Measurements from ENCODE around the gene ABCF2.

The ABCF2 gene

GRCh38 chr7:151252561-151252835 lies 25.5 kb upstream of the ABCF2 start:
- no peak for DNase-seq

GRCh38 chr7:151251689-151252560 lies 24.9 kb upstream of the ABCF2 start:
- peak; percentile 76 for DNase-seq

- DNase-seq: no peak
Measured at GRCh38 chr7:151251328-151251688, 24.3 kb upstream of the ABCF2 start.

DNA sequence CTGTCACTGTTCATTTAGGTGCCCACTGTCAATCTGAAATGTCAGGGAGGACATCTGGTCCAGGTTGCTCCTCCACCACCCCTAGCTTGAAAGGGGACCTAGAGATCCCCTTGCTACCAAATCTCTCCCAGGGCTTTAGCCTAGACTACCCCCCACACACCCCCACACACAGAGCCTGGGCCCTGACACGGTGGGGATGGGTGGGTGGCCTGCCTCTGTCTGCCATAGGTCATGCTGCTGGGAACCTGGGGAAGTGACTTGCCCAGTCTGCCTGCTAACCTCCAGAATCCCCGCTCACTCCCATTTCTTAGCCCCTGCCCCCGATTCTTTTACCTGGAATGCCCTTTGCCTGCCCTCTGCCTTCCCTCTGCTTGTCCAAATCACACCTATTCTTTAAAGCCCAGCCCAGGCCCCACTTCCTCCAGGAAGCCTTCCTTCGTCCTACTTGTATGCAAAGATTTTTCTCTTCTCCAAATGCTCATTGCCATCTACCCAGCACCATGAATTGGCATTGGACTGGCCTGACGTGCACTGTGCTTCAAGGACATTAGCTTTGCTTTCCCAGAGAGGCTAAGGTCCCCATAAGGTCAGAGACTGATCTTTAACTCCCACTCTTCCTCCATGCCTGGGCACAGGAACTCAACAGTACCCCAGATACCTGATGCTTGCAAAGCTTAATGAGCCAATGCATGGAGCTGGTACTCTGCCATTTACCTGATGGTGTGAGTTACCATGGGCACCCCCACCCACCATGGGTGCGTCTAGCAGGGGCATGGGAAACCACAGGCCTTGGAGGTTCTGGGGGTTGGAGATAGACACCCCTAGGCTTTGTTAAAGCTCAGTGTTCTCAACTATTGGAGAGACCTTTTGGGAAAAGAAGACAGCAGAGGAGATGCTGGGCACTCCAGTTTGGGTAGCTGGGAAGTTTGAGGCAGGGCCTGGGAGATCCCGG lies 23.5 kb upstream of the ABCF2 start:
- DNase-seq: no peak

GRCh38 chr7:151249732-151250072 lies 22.7 kb upstream of the ABCF2 start:
- DNase-seq: peak; percentile 80

DNA sequence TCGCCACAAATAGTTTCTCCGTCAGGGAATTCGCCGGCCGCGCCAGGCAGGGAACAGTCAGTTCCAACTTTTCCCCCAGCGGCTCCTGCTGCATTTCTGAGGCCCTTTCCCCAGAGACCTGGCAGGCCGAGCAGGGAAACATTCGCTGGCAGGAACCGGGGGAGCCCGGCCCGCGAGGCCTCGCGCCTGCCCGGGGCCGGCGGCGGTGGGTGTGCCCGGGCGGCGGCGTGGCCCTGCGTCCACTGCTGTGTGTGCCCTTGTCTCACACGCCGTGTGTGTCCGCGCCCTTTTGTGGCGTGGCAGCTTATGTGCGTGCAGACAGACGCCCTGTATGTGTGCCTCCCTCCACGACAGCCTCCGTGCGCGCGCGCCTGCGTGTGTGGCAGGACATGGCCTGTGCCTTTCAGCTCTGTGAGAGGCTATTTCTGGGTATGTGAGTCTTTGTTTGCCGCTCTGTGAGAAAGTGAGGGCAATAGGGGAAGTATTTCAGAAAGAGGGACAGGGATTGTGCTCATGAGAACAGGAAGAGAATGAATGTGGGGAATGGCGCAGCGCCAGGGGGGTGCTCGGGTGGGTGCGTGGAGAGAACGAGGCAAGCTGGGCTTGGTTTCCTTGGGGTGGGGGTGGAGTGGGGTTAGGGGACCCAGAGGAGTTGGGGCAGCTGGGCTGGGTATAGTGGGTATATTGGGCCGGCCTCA lies 22.2 kb upstream of the ABCF2 start:
- DNase-seq: peak; percentile 80

DNA sequence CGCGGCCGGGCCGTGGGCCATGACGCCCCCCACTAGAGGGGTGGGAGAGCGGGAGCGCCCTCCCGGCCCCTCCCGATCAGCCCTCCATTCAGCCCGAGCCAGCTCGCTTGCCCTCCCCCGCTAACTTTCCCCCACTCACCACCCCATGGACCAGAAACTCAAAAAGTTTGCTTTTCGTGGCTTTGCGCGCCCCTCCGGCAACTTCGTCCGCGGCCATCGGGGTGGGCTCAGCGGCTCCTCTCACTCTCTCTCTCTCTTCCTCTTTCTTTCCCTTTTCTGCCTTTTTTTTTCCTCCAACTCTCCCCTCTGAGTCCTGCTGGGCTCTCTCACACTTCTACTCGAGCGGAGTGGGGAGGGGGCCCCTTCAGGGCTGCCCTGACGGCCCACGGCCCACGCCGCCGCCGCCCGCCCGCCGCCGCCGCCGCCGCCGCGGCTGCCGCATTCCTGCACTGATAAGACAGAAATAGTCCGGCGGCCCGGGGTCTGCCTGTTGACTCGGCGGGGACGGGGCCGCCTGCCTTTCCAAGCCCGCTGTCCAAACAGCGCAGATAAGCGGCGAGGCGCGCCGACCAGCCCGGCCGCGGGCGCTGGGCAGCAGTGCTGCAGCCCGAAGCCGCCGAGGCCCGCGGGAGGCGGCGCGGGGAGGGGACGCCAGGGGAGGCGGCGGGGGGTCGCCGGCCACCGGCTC lies 21.5 kb upstream of the ABCF2 start, which contains the start of gene SMARCD3:
TSS of gene SMARCD3 (minus strand) at position 349 of the 688 bp plus-strand sequence. CDS start at position 217, 132 bp downstream.
- peak; percentile 73 for DNase-seq

DNA sequence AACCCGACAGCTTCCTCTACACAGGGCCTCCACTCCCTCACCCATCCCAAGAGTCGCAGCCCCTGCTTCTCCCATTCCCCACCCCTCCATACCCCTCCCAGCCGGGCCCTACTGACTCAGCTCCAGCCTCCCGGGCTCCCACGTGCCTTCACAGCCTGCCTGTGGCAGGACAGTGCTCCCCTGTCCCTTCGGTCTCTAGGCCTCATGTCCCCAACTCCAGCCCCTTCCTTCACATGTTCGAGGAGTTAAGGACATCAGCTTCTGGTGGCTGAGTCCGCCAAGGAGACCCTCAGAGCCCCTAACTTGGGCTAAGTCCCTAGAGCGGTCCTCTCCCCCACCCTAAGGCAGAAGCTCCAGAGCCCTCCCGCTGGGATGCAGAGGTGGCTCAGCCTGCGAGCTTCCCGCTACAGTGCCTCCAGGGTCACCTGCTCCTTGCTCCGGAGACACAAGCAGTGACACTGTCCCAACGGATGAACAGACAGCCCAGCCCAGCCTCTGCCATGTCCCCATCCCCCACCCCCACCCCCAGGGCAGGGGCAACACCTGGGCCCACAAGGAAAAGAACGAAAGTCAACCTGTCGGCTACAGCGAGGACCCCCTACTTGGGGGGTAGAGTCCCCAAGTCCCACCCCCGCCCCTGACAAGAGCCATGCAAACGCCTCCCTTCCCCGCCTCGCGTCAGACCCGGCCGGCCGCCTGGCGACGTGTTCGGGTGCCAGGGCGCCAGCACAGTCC lies 20.8 kb upstream of the ABCF2 start:
- peak; percentile 52 for DNase-seq

DNA sequence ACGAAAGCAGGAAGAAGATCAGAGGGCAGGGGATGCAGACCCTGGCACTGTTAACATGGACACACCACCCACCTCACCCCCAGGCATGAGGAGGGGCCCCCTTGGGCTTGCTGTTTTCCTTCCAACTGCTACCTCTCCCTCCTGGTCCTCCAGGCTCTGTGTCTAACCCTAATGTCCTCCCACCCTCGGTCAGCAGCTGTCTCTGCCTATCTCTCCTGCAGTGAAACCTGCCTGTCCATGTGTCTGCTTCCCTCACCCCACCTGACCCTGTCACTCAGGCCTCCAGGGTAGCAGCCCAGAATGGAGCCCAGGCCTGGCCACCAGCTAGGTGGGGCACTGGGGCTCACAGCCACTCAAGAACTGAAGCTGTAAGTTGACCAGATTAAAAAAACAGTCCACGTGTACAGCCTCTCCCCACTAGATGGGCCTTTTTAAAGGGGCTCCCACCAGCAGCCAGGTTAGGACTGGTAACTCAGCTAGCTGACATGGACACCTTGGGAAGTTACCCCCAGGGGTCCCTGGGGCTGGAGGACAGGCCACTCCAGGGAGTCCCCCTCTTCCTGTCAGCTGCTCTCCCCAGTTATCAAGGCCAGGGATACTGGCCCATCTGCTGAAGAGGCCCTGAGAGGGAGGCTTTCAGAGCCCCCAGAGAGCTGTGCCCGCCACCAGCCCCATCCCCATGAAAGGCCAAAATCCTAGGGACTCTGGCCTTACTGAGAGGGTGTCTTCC lies 20.0 kb upstream of the ABCF2 start:
- DNase-seq: no peak

DNA sequence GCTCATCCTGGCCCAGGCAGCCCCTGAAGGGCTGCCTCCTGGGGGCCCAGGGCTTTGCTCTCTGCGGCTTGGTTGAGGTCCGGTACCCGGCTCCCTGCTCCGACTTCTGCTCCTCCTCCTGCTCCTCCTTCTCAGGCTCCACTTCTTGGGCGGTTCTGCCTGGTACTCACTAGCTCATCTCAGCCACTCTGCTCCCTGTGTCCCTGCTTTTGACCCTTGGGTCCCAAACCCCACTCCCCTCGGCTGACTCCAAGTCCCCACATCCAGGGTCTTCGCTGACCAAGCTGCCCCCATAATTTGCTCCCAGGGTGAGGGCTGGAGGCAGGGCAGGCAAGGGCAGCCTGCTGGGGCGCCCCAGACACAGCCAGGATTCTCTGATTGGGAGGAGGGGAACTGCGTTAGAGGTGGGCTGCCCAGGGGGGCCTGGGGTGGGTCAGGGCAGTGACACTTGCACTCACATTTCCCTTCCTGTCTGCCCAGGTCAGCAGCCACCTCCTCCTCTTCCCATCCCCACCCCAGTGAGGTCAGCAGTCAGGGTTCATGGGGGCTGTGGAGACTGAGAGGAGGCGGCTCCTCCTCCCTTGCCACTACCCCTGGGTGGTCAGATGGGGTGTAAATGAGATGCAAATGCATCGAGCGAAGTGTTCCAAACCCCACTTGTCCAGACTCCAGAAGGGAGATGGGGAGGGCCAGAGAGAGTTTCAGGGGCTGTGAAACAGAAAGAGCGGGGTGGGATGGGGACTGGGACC lies 19.3 kb upstream of the ABCF2 start:
- DNase-seq: peak; percentile 18

- peak; percentile 42 for DNase-seq
Measured at GRCh38 chr7:151245360-151246101, 18.5 kb upstream of the ABCF2 start.

DNA sequence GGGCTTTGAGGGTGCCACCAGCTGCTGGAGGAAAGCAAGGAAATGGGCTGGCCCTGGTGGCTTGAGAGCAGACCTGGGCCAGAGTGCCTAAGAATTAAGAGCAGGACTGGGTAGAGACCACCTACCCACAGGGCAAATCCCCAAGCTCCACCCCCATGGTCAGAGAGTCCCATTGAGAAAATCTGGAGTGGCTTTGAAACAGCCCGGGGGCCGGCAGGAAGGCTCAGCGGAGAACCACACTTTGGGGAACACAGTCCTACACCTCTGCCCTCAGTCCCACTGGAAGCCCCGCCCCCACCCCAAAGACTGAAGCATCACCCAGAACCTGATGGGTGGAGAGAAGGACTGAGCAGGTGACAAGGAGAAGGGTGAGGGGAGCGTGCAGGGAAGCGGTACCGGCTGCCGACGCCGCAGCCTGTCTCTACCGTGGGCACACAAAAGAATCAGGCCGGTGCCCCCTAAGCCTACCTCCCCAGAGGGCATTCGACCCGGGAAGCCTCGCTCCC lies 17.9 kb upstream of the ABCF2 start:
- no peak for DNase-seq

- DNase-seq: peak; percentile 53
Measured at GRCh38 chr7:151244196-151244840, 17.3 kb upstream of the ABCF2 start.

GRCh38 chr7:151243408-151244195 lies 16.6 kb upstream of the ABCF2 start:
- no peak for DNase-seq

DNA sequence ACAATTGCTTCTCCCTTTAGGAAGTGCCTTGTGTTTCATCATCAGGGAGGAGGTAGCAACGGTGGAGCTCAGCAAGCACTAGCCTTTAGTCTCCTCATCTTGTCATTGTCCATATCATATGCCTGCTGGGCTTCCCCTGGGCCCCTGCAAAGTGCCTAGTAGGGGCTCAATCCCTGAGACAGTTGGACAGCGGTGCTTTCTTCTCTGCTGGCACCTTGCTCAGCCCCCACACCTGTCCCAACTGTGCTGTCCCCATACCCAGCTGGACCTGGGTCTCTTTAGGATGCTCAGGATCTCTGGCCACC lies 16.0 kb upstream of the ABCF2 start:
- DNase-seq: no peak

- no peak for DNase-seq
Measured at GRCh38 chr7:151242159-151243044, 15.4 kb upstream of the ABCF2 start.

DNA sequence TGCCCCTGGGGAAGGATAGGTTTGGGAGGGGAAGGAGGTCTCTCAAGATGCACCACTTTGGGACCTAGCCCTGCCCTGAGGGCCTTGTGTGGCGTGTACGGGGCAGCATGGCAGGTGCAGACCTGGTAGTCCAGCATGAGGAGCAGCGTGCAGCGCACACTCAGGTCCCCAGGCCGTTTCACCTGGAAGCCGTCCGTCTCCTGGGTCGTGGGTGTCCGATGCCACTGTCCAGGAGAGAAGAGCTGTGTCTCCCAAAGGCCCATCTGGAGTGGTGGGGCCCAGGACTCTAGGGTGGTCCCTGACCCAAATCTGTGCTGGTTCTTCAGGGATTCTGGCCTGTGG lies 14.7 kb upstream of the ABCF2 start:
- no peak for DNase-seq

Data from fibroblast of skin of scalp (primary cell).